Stimulated activated CD4-positive, alpha-beta T cell treated with anti-CD3 and anti-CD28 coated beads, Interleukin-4, amount 100 ng/mL, for 1 hour (primary cell): ENCODE data around the gene GTPBP3.

Experiments
- DNase-seq: peaks from one replicate; pipeline ENCODE4 v3.0.0-alpha.2; 2020

GTPBP3 gene

DNA sequence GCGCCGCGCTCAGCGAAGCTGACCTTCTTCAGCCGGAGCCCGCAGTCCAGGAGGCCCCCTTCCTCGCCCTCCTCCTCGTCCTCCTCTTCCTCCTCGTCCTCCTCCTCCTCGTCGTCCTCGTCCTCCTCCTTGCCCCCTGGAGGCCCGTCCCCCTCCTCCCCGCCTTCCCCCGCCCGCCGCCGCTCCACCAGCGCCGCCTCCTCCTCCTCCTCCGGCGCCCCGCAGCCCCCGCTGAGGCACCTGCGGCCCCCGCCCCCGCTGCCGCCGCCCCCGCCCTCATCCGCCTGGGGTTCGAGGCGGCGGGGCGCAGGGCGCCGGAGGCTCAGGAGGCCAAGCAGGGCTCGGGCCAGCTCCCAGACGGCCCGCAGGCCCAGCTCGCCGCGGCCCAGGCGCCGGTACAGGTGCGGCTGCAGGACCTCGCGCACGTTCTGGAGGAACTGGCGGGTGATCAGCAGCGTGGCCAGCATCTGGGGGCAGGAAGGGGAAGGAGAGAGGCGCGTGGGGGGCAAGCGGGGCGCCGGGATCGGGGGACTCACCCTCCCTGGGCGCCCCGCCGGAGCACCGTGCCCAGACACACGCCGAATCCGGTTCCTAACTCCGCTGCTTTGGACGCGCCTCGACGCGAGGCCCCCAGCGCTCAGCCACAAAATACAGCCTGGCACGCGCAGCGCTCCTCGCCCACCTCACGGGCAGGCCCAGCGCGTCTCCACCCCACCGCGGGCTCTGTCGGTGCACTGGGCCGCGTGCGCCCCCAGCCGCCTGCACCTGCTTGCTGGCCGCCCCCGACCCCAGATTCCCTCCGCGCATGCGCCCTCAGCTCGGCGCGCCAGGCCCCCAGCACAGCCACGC lies 8.6 kb upstream of the GTPBP3 start:
- peak; percentile 51 for DNase-seq

GRCh38 chr19:17329366-17330261 lies 7.7 kb upstream of the GTPBP3 start:
- DNase-seq: no peak

- no peak for DNase-seq
Measured at GRCh38 chr19:17330262-17331044, 6.9 kb upstream of the GTPBP3 start.

DNA sequence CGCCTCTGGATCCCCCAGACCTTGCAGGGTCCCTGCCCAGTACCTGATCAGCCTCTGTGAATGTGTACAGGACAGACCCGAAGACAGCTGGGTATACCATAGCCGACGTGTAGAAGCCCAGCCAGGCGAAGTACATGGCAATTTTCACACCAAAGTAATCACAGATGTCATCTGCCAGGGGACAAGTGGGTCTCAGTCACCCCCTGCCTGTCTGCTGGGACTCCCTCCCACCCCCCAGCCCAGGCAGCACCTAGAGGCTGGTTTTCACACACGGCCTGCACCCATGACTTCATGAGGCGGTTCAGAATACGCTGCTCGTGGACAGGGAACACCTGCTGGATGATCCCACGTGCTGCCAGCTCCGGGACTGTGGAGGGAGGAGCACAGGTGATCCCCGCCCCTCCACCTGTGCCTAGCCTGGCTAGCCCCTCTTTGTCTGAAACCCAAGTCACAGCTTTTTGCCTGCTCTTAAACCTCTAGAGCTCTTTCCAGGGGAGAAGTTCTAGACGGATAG lies 6.3 kb upstream of the GTPBP3 start:
- DNase-seq: no peak

GRCh38 chr19:17332360-17332676 lies 5.0 kb upstream of the GTPBP3 start:
- no peak for DNase-seq

GRCh38 chr19:17332677-17333581 lies 4.4 kb upstream of the GTPBP3 start:
- peak; percentile 34 for DNase-seq

DNA sequence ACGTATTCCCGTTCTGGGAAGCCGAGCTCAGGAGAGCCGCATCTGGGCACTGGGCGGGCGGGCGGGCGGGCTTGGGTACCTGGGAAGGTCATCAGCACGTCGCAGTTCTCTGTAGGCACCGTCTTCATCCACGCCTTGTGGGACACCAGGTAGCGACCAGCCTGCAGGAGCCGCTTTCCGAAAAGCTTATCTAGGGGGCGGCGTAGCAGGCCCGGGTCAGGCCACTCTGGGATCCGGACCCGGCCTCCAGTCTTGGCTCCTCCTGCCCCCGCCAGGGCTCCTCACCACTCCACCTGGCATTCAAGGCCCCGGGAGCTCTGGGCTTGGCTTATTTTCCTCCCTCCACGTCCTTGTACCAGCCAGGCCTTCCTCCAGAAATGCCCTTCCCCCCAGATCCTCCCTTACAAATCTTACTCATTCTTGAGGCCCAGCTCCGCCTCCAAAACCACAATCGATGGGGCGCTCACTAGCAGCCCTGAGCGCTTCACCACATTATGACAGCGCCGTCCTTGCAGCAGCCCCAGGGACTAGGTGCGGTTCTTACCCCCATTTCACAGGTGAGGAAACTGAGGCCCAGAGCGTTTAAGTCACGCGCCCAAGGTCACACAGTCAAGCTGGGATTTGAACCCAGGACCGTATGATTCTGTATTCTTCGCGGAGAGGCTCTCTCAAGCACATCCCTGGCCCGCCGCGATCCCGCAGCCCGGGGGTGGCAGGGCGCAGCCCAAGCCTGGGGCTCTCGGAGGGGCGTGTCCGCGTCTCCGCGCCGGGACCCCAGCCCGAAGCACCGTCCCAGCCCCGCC lies 3.5 kb upstream of the GTPBP3 start:
- peak; percentile 74 for DNase-seq

- DNase-seq: peak; percentile 99
Measured at GRCh38 chr19:17334414-17335409, 2.6 kb upstream of the GTPBP3 start, which contains the start of gene ANO8. TSS of gene ANO8 (minus strand) at chr19:17334855. CDS start at chr19:17334670, 185 bp downstream.

DNA sequence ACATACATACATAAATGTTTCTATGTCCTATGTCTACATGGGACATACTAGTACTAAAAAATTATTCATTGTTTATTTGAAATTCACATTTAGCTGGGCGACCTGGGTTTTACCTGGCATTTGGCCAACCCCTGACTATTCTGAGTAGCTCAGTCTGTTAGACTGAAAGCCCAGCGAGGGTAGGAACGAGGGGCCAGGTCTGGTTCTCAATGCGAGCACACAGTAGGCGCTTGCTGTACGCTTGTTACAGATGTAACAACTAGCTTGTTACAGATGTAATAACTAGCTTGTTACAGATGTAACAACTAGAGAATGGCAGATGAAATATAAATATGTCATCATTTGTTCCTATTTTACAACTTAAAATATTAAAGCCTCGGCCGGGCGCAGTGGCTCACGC lies 1.8 kb upstream of the GTPBP3 start:
- no peak for DNase-seq

DNA sequence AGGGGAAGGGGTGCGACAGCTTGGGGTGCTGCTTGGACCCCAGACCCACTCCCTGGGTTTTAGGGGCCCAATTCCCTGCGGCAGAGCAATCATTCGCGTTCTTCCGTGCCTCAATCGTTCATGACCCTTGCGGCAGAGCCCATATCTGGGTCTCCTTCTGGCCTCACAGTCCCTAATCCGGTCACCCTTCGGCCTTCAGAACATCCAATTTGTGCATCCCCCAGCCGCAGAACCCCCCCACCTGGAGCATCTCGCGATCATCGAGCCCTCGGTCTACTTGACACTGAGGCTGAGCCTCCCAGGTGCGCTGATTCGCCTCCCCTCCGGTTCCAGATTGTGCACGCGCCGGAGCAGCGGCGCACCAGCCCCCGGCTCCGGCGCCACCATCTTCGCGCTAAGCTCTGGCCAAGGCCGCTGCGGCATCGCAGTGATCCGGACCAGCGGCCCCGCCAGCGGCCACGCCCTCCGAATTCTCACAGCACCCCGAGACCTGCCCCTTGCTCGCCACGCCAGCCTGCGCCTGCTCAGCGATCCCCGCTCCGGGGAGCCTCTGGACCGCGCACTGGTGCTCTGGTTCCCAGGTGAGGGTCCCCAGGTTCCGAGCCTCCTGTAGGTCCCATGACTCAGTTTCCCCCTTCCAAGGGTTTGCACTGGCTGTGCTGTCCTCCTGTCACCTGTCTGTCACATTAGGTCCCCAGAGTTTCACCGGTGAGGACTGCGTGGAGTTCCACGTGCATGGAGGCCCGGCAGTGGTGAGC lies 501 bp downstream of the GTPBP3 start:
- DNase-seq: peak; percentile 39

DNA sequence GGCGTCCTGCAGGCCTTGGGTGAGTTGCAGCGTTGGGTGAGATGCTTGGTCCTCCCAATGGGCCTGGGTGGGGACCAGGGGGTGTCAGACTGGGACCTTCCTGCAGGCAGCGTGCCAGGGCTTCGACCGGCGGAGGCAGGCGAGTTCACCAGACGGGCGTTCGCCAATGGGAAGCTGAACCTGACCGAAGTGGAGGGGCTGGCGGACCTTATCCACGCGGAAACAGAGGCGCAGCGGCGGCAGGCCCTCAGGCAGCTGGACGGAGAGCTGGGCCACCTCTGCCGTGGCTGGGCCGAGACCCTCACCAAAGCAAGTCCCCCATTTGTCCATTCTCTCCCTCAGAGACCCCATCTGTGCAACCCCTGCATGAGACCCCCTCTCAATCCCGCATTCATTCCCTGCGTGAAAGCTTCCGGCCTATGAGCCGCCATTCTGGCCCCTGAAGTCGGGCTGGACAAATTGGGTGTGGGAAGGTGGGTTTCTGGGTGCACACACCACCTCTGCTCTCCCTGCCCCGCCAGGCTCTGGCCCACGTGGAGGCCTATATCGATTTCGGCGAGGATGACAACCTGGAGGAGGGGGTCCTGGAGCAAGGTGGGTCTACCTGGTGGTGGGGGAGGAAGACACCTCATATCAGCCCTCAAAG lies 1.2 kb downstream of the GTPBP3 start:
- no peak for DNase-seq

DNA sequence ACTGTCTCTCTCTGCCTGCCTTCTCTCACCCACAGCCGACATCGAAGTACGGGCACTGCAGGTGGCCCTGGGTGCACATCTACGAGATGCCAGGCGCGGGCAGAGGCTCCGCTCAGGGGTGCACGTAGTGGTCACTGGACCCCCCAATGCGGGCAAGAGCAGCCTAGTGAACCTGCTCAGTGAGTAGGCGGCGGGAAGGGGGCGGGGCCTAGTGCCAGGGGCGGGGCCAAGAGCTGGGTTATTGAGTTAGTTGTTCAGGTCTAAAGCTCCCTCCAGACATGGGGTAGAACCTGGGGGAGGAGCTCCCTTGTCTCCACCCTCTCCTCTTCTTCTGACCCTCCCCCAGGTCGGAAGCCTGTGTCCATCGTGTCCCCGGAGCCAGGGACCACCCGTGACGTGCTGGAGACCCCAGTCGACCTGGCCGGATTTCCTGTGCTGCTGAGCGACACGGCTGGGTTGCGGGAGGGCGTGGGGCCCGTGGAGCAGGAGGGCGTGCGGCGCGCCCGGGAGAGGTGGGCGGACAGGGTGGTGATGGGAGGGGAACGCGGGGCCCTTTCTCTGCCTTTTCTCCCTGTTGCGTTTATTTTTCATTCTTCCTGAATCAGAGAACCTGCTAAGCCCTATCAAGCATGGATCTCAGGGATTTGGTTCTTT lies 1.9 kb downstream of the GTPBP3 start:
- peak; percentile 62 for DNase-seq

DNA sequence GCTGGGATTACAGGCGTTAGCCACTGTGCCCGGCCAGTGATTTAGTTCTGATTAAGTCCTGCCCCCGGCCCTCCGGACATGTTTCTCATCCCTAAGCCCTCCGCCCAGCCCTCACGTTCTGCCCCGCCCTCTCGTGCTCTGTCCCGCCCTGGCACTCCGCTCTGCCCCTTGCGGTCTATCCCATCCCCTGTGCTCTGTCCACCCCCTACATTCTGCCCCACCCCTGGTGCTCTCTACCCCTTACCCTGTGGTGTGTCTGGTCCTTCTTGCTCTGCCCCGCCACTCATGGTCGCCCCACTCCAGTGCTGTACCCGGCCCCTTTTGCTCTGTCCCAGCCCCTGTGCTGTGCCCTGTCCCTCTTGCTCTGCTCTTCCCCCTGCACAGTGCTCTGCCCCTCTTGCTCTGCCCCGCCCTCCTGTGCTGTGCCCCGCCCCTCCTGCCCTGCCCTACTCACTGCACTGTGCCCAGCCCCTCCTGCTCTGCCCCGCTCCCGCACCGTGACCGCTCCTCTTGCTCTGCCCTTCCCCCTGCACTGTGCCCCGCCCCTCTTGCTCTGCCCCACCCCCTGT lies 3.0 kb downstream of the GTPBP3 start:
- DNase-seq: no peak

DNA sequence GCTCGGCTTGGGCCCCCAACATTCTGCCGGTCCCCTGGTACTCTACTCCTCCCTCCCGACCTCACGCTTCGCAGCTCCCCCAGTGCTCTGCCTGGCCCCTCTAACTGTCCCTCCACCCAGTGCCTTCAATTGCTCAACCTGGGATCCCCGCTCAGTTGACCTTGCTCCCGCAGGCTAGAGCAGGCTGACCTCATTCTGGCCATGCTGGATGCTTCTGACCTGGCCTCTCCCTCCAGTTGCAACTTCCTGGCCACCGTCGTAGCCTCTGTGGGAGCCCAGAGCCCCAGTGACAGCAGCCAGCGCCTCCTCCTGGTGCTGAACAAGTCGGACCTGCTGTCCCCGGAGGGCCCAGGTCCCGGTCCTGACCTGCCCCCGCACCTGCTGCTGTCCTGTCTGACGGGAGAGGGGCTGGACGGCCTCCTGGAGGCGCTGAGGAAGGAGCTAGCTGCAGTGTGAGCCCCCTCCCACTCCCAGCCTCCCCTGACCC lies 3.6 kb downstream of the GTPBP3 start:
- DNase-seq: no peak

- no peak for DNase-seq
Measured at GRCh38 chr19:17341386-17341785, 4.0 kb downstream of the GTPBP3 start.

DNA sequence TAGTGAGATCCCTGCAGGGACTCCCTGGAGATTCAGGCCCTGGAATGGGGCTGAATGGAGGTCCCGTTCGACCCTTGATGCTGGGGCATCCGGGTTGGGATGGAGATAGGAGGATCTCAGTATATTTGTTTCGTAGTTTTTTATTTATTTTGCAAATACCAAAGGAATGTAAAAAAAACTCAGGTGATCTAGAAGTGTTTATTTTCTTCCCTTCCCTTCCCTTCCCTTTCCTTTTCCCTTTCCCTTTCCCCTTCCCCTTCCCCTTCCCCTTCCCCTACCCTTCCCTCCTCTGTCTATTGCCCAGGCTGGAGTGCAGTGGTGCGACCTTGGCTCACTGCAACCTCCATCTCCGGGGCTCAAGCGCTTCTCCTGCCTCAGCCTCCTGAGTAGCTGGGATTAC lies 4.5 kb downstream of the GTPBP3 start:
- DNase-seq: no peak

DNA sequence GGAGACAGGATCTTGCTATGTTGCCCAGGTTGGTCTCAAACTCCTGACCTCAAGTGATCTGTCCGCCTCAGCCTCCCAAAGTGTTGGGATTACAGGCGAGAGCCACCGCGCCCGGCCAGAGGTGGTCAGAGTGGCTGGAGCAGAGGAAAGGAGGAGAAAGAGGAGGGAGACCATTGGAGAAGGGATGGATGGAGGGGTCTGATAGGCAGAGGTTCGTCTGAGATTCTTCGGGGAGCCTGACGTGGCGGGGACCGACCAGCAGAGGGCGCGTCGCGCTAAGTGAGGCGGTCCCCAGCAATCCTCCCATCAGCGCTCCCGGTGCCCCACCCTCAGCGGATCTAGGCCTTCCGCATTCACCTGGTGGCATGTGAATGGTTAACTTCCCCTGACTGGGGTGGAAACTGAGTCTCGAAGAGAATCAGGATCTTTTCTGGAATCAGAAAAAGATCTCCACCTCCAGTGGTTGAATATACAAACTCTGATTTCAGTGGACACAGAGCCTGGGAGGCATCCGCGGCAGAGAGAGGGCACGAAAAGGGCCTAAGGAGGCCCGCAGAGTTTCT lies 8.8 kb downstream of the GTPBP3 start:
- DNase-seq: peak; percentile 81
